Neural progenitor cell (in vitro differentiated cells): ENCODE measurements around the gene BPIFB4. TPM values are rescaled to one million over a fixed set of nuclear protein-coding genes. Genes with fewer than 3 reads are reported as not detected.

Experiments
- DNase-seq: peaks from one replicate; pipeline ENCODE4 v3.0.0-alpha.2; 2016; ENCODE audit warnings: low spot score
- H2AFZ ChIP-seq: fragments of 200-600 bp; sonication (generic); replicated peaks from 2 replicates; pipeline ENCODE4 v1.6.1; 2016; ENCODE audit warnings: antibody characterized with exemption
- H3F3A ChIP-seq: fragments of 200-600 bp; sonication (generic); 2 replicates; pipeline ENCODE4 v1.6.1; 2016; ENCODE audit warnings: antibody characterized with exemption, low read depth
- H3K27ac ChIP-seq: fragments of 200-600 bp; sonication (generic); 2 replicates; pipeline ENCODE4 v1.5.1; 2016; ENCODE audit warnings: mild to moderate bottlenecking
- H3K27me3 ChIP-seq: fragments of 200-600 bp; sonication (generic); 2 replicates; pipeline ENCODE4 v1.6.1; 2016; ENCODE audit warnings: mild to moderate bottlenecking, moderate library complexity
- H3K36me3 ChIP-seq: fragments of 200-600 bp; sonication (generic); 2 replicates; pipeline ENCODE4 v1.5.1; 2016
- H3K4me1 ChIP-seq: fragments of 200-600 bp; sonication (generic); 2 replicates; pipeline ENCODE4 v1.6.1; 2016; ENCODE audit warnings: mixed run types
- H3K4me2 ChIP-seq: fragments of 200-600 bp; sonication (generic); 2 replicates; pipeline ENCODE4 v1.6.1; 2016
- H3K4me3 ChIP-seq: fragments of 200-600 bp; sonication (generic); 2 replicates; pipeline ENCODE4 v1.5.1; 2016
- H3K79me2 ChIP-seq: fragments of 200-600 bp; sonication (generic); 2 replicates; pipeline ENCODE4 v1.6.1; 2016; ENCODE audit warnings: low read depth
- H3K9ac ChIP-seq: fragments of 200-600 bp; sonication (generic); 2 replicates; pipeline ENCODE4 v1.6.1; 2016
- H3K9me3 ChIP-seq: fragments of 200-600 bp; sonication (generic); 2 replicates; pipeline ENCODE4 v1.5.1; 2016; ENCODE audit warnings: low read depth
- H4K20me1 ChIP-seq: fragments of 200-600 bp; sonication (generic); 2 replicates; pipeline ENCODE4 v1.6.1; 2016; ENCODE audit warnings: low read depth
- H3K27ac Mint-ChIP-seq: 3 replicates; pipeline ENCODE4 v1.8.0; 2021; ENCODE audit warnings: mixed read lengths
- H3K27me3 Mint-ChIP-seq: 2 replicates; pipeline ENCODE4 v1.8.0; 2022; ENCODE audit warnings: low read depth, mild to moderate bottlenecking, inconsistent platforms, moderate library complexity, mixed read lengths; ENCODE audit not compliant: insufficient read depth
- H3K36me3 Mint-ChIP-seq: 3 replicates; pipeline ENCODE4 v1.8.0; 2021; ENCODE audit warnings: mixed read lengths
- H3K4me1 Mint-ChIP-seq: 3 replicates; pipeline ENCODE4 v1.8.0; 2021; ENCODE audit warnings: mixed read lengths
- H3K4me3 Mint-ChIP-seq: 3 replicates; pipeline ENCODE4 v1.8.0; 2021; ENCODE audit warnings: mild to moderate bottlenecking, moderate library complexity, mixed read lengths
- H3K9me3 Mint-ChIP-seq: 3 replicates; pipeline ENCODE4 v1.8.0; 2020; ENCODE audit warnings: mixed read lengths
- EZH2 ChIP-seq: fragments of 200-600 bp; sonication (generic); IDR thresholded peaks from 2 replicates; pipeline ENCODE4 v1.6.1; 2017; ENCODE audit warnings: antibody characterized with exemption, mild to moderate bottlenecking, moderate library complexity
- EZH2phosphoT487 ChIP-seq: fragments of 200-600 bp; sonication (generic); IDR thresholded peaks from 2 replicates; pipeline ENCODE4 v1.6.1; 2017; ENCODE audit warnings: antibody characterized with exemption
- total RNA-seq: library from RNA; depleted of rRNA; stranded (reverse); fragments of >200 nt; gene quantifications from 2 replicates; pipeline ENCODE4 v1.2.3, GENCODE V29; 2015; ENCODE audit warnings: low replicate concordance
- TF ChIP-seq, protein P1 (sequence below): fragments of 200-600 bp; sonication (generic); IDR thresholded peaks from 2 replicates; pipeline ENCODE4 v1.5.1; 2017; ENCODE audit warnings: antibody characterized with exemption, mild to moderate bottlenecking

BPIFB4 gene
- total RNA-seq, 1 donor from 2014 or later = not detected

GRCh38 chr20:33034115-33034514, 45.3 kb upstream of the BPIFB4 start:
- H3K4me3 Mint-ChIP-seq = no peak overlapping the region

DNA sequence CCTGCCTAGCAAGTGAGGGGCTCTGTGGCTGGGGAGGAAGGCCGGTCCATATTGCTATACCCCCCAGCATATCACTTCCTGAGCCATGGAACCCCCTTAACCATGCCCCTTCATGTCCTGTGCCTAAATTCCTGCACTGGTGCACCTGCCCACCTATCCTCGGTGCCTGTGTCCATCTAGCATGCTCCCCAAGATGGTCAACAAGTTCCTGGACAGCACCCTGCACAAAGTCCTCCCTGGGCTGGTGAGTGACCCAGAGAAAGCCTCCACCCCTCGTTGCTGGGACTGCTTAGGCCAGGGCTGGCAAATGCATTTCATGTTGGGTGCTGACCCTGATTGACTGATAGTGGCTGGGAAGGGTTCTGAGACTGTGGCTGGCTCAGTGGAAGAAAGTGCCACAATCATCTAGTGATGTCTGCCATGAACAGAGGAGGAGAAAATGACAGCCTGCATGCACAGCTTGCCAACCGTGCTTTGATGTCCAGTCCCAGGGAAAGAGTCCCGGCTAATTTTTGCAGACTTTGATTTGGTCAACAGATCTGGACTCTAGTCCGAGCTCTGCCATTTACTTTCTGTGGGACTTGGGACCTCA, 44.4 kb upstream of the BPIFB4 start:
- H3K4me3 ChIP-seq = no peak overlapping the region
- H3K9ac ChIP-seq = no peak overlapping the region
- no peaks in the 10 kb centered on the region for H3K36me3 ChIP-seq
- no peak overlapping the region for H2AFZ ChIP-seq
- peaks cover 12% of the 10 kb centered on the region for H3K27me3 Mint-ChIP-seq
- H3K9me3 ChIP-seq = no peaks in the 10 kb centered on the region
- no peaks in the 10 kb centered on the region for H3K4me1 ChIP-seq
- no peak overlapping the region for H3K4me2 ChIP-seq
- no peak overlapping the region for H3K27ac ChIP-seq
- no peaks in the 10 kb centered on the region for H3K36me3 Mint-ChIP-seq
- H3K4me3 Mint-ChIP-seq = no peak overlapping the region
- DNase-seq = no peak
- no peaks in the 10 kb centered on the region for H3K9me3 Mint-ChIP-seq
- no peak overlapping the region for H3K27ac Mint-ChIP-seq
- no peak for TF ChIP-seq EZH2phosphoT487
- no peak for TF ChIP-seq EZH2
- TF ChIP-seq, protein P1, sequence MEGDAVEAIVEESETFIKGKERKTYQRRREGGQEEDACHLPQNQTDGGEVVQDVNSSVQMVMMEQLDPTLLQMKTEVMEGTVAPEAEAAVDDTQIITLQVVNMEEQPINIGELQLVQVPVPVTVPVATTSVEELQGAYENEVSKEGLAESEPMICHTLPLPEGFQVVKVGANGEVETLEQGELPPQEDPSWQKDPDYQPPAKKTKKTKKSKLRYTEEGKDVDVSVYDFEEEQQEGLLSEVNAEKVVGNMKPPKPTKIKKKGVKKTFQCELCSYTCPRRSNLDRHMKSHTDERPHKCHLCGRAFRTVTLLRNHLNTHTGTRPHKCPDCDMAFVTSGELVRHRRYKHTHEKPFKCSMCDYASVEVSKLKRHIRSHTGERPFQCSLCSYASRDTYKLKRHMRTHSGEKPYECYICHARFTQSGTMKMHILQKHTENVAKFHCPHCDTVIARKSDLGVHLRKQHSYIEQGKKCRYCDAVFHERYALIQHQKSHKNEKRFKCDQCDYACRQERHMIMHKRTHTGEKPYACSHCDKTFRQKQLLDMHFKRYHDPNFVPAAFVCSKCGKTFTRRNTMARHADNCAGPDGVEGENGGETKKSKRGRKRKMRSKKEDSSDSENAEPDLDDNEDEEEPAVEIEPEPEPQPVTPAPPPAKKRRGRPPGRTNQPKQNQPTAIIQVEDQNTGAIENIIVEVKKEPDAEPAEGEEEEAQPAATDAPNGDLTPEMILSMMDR = no peak
- peaks cover 26% of the 10 kb centered on the region for H3K27me3 ChIP-seq
- H3K4me1 Mint-ChIP-seq = no peaks in the 10 kb centered on the region
- no peaks in the 10 kb centered on the region for H4K20me1 ChIP-seq
- H3F3A ChIP-seq = no peaks in the 10 kb centered on the region
- H3K79me2 ChIP-seq = no peaks in the 10 kb centered on the region

More at GRCh38 chr20:33034115-33034514, 45.3 kb upstream of the BPIFB4 start:
- Mint-ChIP-seq H3K4me1 (no peaks in the 10 kb centered on the region), H3K36me3 (no peaks in the 10 kb centered on the region), H3K27ac (no peak overlapping the region), H3K9me3 (no peaks in the 10 kb centered on the region), H3K27me3 (peaks cover 10% of the 10 kb centered on the region)
- Histone ChIP-seq H4K20me1 (no peaks in the 10 kb centered on the region), H3K9ac (no peak overlapping the region), H3K79me2 (no peaks in the 10 kb centered on the region), H3K9me3 (no peaks in the 10 kb centered on the region), H3F3A (no peaks in the 10 kb centered on the region), H3K4me3 (no peak overlapping the region), H3K36me3 (no peaks in the 10 kb centered on the region), H3K4me2 (no peak overlapping the region), H3K27ac (no peak overlapping the region), H2AFZ (no peak overlapping the region), H3K4me1 (no peaks in the 10 kb centered on the region), H3K27me3 (peaks cover 21% of the 10 kb centered on the region)
- DNase-seq = no peak
- TF ChIP-seq EZH2phosphoT487 (no peak), EZH2 (no peak)
- TF ChIP-seq, protein P1 = no peak

DNA sequence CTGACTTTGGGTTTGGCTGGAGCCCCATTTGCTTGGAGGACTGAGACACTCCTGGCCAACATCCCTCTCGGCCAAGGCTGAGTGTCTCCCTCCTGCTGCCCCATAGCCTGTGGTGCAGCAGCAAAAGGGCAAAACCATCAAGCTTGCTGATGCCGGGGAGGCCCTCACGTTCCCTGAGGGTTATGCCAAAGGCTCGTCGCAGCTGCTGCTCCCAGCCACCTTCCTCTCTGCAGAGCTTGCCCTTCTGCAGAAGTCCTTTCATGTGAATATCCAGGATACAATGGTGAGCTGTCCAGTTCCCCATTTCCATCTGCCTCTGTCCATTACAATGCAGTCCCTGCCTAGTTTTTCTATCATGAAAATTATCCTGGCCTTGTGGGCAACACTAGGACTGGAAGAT, 42.0 kb upstream of the BPIFB4 start:
- Histone ChIP-seq H3K4me2 (no peak overlapping the region), H4K20me1 (no peaks in the 10 kb centered on the region), H3K27ac (no peak overlapping the region), H3K4me1 (no peaks in the 10 kb centered on the region), H2AFZ (no peak overlapping the region), H3K79me2 (no peaks in the 10 kb centered on the region), H3F3A (no peaks in the 10 kb centered on the region), H3K36me3 (no peaks in the 10 kb centered on the region), H3K4me3 (no peak overlapping the region), H3K9me3 (no peaks in the 10 kb centered on the region), H3K9ac (no peak overlapping the region), H3K27me3 (peaks cover 26% of the 10 kb centered on the region)
- DNase-seq = no peak
- Mint-ChIP-seq H3K4me3 (no peak overlapping the region), H3K27ac (no peak overlapping the region), H3K27me3 (peaks cover 13% of the 10 kb centered on the region), H3K4me1 (no peaks in the 10 kb centered on the region), H3K36me3 (no peaks in the 10 kb centered on the region), H3K9me3 (no peaks in the 10 kb centered on the region)
- TF ChIP-seq EZH2 = no peak
- TF ChIP-seq, protein P1 = no peak
- no peak for TF ChIP-seq EZH2phosphoT487
